ENCODE data around the gene MAPK14. TPM values are rescaled to one million over a fixed set of nuclear protein-coding genes. Genes with fewer than 3 reads are reported as not detected.

MAPK14 gene
- total and polyA plus RNA-seq, 7 donors = 30.8 to 91.1 (median 61.9) TPM

- WGBS, 2 donors = 56 to 79% methylated on average over 7 of the region's 7 CpGs
- peaks cover 0 to 44% (median 15%) of the 10 kb centered on the region in 4 donors for H3K36me3 ChIP-seq
- intact Hi-C loops (cut with DNase I) = no loop called here
- H3K4me3 ChIP-seq = no peak overlapping the region
- peaks cover 0 to 16% (median 11%) of the 10 kb centered on the region in 4 donors for H3K4me1 ChIP-seq
- peak overlapping the region in 2 of 4 donors; percentile 49 to 56 for H3K27ac ChIP-seq
- no peaks in the 10 kb centered on the region for H3K9me3 ChIP-seq
- no peaks in the 10 kb centered on the region for H3K27me3 ChIP-seq
- DNase-seq = no peak
- no peak for TF ChIP-seq POLR2AphosphoS5 (IDR thresholded peaks at IDR 0.05)
- TF ChIP-seq CTCF (IDR thresholded peaks at IDR 0.05) = no peak
- no peak for TF ChIP-seq EP300 (IDR thresholded peaks at IDR 0.05)
- TF ChIP-seq POLR2A (IDR thresholded peaks at IDR 0.05) = no peak
Measured at GRCh38 chr6:36111526-36111925, 83.9 kb downstream of the MAPK14 start.

GRCh38 chr6:36113049-36113448 lies 85.4 kb downstream of the MAPK14 start:
- H3K4me1 ChIP-seq = peaks cover 0 to 16% (median 11%) of the 10 kb centered on the region in 4 donors
- H3K27ac ChIP-seq = no peak overlapping the region
- no peak for DNase-seq
- TF ChIP-seq POLR2A (IDR thresholded peaks at IDR 0.05) = no peak
- TF ChIP-seq EP300 (IDR thresholded peaks at IDR 0.05) = no peak
- no peak for TF ChIP-seq CTCF (IDR thresholded peaks at IDR 0.05)
- TF ChIP-seq POLR2AphosphoS5 (IDR thresholded peaks at IDR 0.05) = no peak
- intact Hi-C loops (cut with DNase I) = no loop called here
- H3K9me3 ChIP-seq = no peaks in the 10 kb centered on the region
- H3K4me3 ChIP-seq = no peak overlapping the region
- no peaks in the 10 kb centered on the region for H3K27me3 ChIP-seq
- H3K36me3 ChIP-seq = peaks cover 0 to 47% (median 5%) of the 10 kb centered on the region in 4 donors

- Histone ChIP-seq H3K27ac (no peak overlapping the region), H3K36me3 (peaks cover 0 to 41% (median 4%) of the 10 kb centered on the region in 4 donors), H3K9me3 (no peaks in the 10 kb centered on the region), H3K27me3 (no peaks in the 10 kb centered on the region), H3K4me1 (peaks cover 0 to 16% (median 11%) of the 10 kb centered on the region in 4 donors), H3K4me3 (no peak overlapping the region)
- intact Hi-C loops (cut with DNase I) = no loop called here
- TF ChIP-seq EP300 (IDR thresholded peaks at IDR 0.05) (no peak), CTCF (IDR thresholded peaks at IDR 0.05) (no peak), POLR2A (IDR thresholded peaks at IDR 0.05) (no peak), POLR2AphosphoS5 (IDR thresholded peaks at IDR 0.05) (no peak)
- DNase-seq = no peak
- 75 to 82% methylated on average over 2 of the region's 2 CpGs for WGBS, 2 donors
Measured at GRCh38 chr6:36113703-36114102, 86.1 kb downstream of the MAPK14 start.

GRCh38 chr6:36114798-36115408 lies 87.3 kb downstream of the MAPK14 start:
- 15 to 24% methylated on average over 4 of the region's 4 CpGs for WGBS, 2 donors

More at GRCh38 chr6:36114798-36115408, 87.3 kb downstream of the MAPK14 start:
- DNase-seq = no peak
- peaks cover 0 to 16% (median 11%) of the 10 kb centered on the region in 4 donors for H3K4me1 ChIP-seq
- TF ChIP-seq POLR2A (IDR thresholded peaks at IDR 0.05) = no peak
- no peak for TF ChIP-seq CTCF (IDR thresholded peaks at IDR 0.05)
- no peak for TF ChIP-seq EP300 (IDR thresholded peaks at IDR 0.05)
- TF ChIP-seq POLR2AphosphoS5 (IDR thresholded peaks at IDR 0.05) = no peak
- H3K9me3 ChIP-seq = no peaks in the 10 kb centered on the region
- no peak overlapping the region for H3K27ac ChIP-seq
- H3K27me3 ChIP-seq = no peaks in the 10 kb centered on the region
- intact Hi-C loops (cut with DNase I) = no loop called here
- peaks cover 0 to 29% (median 4%) of the 10 kb centered on the region in 4 donors for H3K36me3 ChIP-seq
- H3K4me3 ChIP-seq = no peak overlapping the region
